Lower lobe of right lung (tissue), 2 donors: ENCODE results near the gene ARHGAP4. TPM values are rescaled to one million over a fixed set of nuclear protein-coding genes. Genes with fewer than 3 reads are reported as not detected.

ENCODE experiments used
- ATAC-seq, 2 donors: fragments of 200-7000 bp; cut with Tn5 transposase; one replicate each; pipeline ENCODE4 v1.9.1; 2020 to 2022; ENCODE audit warnings: mild to moderate bottlenecking in 2 of 2, moderate library complexity in 2 of 2
- DNase-seq: peaks from one replicate; pipeline ENCODE4 v3.0.0-alpha.2; 2020
- H3K27ac ChIP-seq: fragments of 200-600 bp; one replicate; pipeline ENCODE4 v1.8.0; 2022
- H3K27me3 ChIP-seq: fragments of 200-600 bp; one replicate; pipeline ENCODE4 v1.8.0; 2022; ENCODE audit warnings: low read depth
- H3K36me3 ChIP-seq: fragments of 200-600 bp; one replicate; pipeline ENCODE4 v1.8.0; 2022; ENCODE audit warnings: mild to moderate bottlenecking
- H3K4me1 ChIP-seq: fragments of 200-600 bp; one replicate; pipeline ENCODE4 v1.8.0; 2022
- H3K4me3 ChIP-seq: fragments of 200-600 bp; one replicate; pipeline ENCODE4 v1.8.0; 2022; ENCODE audit warnings: mild to moderate bottlenecking
- H3K9me3 ChIP-seq: fragments of 200-600 bp; one replicate; pipeline ENCODE4 v1.8.0; 2022
- CTCF ChIP-seq: fragments of 200-600 bp; IDR thresholded peaks from one replicate; pipeline ENCODE4 v1.8.0; 2022; ENCODE audit warnings: antibody characterized with exemption, mild to moderate bottlenecking
- intact Hi-C: fragments of 100-400 bp; cut with DNase I; formaldehyde crosslinking; loops from one replicate; pipeline ENCODE4 v1.11.0; 2022
- total RNA-seq: library from RNA; stranded (reverse); fragmentation: NEBNext Ultra II Directional; extraction: Animal tissue kit (Norgen Biotek cat#: 25700); gene quantifications from one replicate; pipeline ENCODE4 v1.2.1, GENCODE V29; 2021
- donor health status: DM: no; HTN: yes; CAD: no; lungs with severe emphysema.

Gene ARHGAP4
- total RNA-seq, 1 donor from 2014 or later, result 70.7 TPM

GRCh38 chrX:153927672-153927921 lies 1.5 kb upstream of the ARHGAP4 start:
- DNase-seq, result no peak
- peak overlapping the region; percentile 64 for H3K4me3 ChIP-seq
- intact Hi-C loops, result no loop called here
- peak in 1 of 2 donors; percentile 11 for ATAC-seq
- peak overlapping the region; percentile 95 for H3K27ac ChIP-seq
- H3K27me3 ChIP-seq, result no peaks in the 10 kb centered on the region
- TF ChIP-seq CTCF, result no peak
- H3K9me3 ChIP-seq, result no peaks in the 10 kb centered on the region
- peaks cover 29% of the 10 kb centered on the region for H3K36me3 ChIP-seq
- H3K4me1 ChIP-seq, result peaks cover 29% of the 10 kb centered on the region

GRCh38 chrX:153926858-153927671 lies 1.0 kb upstream of the ARHGAP4 start:
- Histone ChIP-seq H3K36me3 (peaks cover 25% of the 10 kb centered on the region), H3K9me3 (no peaks in the 10 kb centered on the region), H3K4me3 (peak overlapping the region; percentile 64), H3K4me1 (peaks cover 34% of the 10 kb centered on the region), H3K27ac (peak overlapping the region; percentile 95), H3K27me3 (no peaks in the 10 kb centered on the region)
- intact Hi-C loops, result no loop called here
- DNase-seq, result peak; percentile 75
- no peak for TF ChIP-seq CTCF
- peak; percentile 19 to 54 for ATAC-seq

GRCh38 chrX:153926552-153926857 lies 441 bp upstream of the ARHGAP4 start:
- intact Hi-C loops, result no loop called here

GRCh38 chrX:153925387-153925738 lies 701 bp downstream of the ARHGAP4 start:
- TF ChIP-seq CTCF, result no peak
- ATAC-seq (no peak), DNase-seq (no peak)
- intact Hi-C loops, result no loop called here
- H3K36me3 ChIP-seq, result peaks cover 8% of the 10 kb centered on the region
- H3K27me3 ChIP-seq, result no peaks in the 10 kb centered on the region
- H3K4me3 ChIP-seq, result peak overlapping the region; percentile 64
- H3K4me1 ChIP-seq, result peaks cover 50% of the 10 kb centered on the region
- H3K9me3 ChIP-seq, result no peaks in the 10 kb centered on the region
- peak overlapping the region; percentile 95 for H3K27ac ChIP-seq

More at GRCh38 chrX:153926552-153926857, 441 bp upstream of the ARHGAP4 start:
- Histone ChIP-seq H3K4me3 (peak overlapping the region; percentile 64), H3K4me1 (peaks cover 39% of the 10 kb centered on the region), H3K36me3 (peaks cover 20% of the 10 kb centered on the region), H3K9me3 (no peaks in the 10 kb centered on the region), H3K27ac (peak overlapping the region; percentile 95), H3K27me3 (no peaks in the 10 kb centered on the region)
- DNase-seq, result no peak
- TF ChIP-seq CTCF, result no peak
- ATAC-seq, result no peak

GRCh38 chrX:153924149-153924861 lies 1.8 kb downstream of the ARHGAP4 start:
- Histone ChIP-seq H3K27me3 (no peaks in the 10 kb centered on the region), H3K27ac (peak overlapping the region; percentile 46), H3K36me3 (no peaks in the 10 kb centered on the region), H3K9me3 (no peaks in the 10 kb centered on the region), H3K4me1 (peaks cover 46% of the 10 kb centered on the region), H3K4me3 (peak overlapping the region; percentile 64)
- ATAC-seq, result no peak
- TF ChIP-seq CTCF, result peak; percentile 22
- intact Hi-C loops, result no loop called here
- DNase-seq, result no peak
